Measurements from ENCODE around the gene ACTMAP. TPM values are rescaled to one million over a fixed set of nuclear protein-coding genes. Genes with fewer than 3 reads are reported as not detected.
"Not testable (repeated sequence)": the region's sequence is repeated elsewhere in the genome, so short reads cannot be mapped to it uniquely, and the experiment has no call there.

ACTMAP gene
- total and polyA plus RNA-seq, 5 experiments from 2014 or later: 2.5 to 7.1 (median 4.6) TPM

DNA sequence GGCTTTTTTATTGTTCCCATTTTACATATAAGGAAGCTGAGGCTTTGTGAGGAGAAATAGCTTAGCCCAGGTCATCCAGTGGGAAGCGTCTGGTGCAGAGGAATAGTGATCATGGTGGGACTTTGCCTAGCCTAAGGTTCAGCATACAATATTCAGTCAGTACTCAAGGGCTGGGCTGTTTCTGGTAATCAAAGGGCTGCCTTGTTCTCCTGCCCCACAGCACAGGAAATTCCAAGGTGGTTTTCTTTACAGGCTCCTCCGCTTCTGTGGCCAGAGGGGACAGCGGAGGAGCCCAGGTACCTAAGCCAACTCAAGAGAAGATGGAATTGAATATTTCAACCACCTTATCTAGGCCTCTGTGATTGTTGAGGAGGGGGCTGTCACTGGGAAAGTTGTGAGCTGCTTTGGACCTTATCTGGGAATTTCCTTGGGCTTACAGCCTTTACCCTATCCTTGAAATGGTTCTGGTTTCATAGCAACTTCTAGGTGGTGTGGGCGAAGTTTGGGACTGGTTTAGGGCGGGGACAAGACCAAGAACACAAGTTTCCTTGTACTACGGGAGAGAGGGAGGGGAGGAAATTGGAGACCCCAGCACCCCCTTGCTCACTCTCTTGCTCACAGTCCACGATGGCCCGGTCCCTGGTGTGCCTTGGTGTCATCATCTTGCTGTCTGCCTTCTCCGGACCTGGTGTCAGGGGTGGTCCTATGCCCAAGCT, 24.8 kb upstream of the ACTMAP start, which contains the start of gene MIA:
Gene MIA, plus strand, starts transcription at position 606 of the 716 bp plus-strand sequence. Its CDS starts 22 bp downstream, at position 628.
- Mint-ChIP-seq H3K9me3 (peaks cover 0 to 4% (median 0%) of the 10 kb centered on the region in 9 donors), H3K4me1 (peaks cover 19 to 45% (median 41%) of the 10 kb centered on the region in 4 donors), H3K27ac (peak within 1 kb of the TSS in 7 of 10 donors; percentile 58 to 99 (median 80)), H3K36me3 (peaks cover 3 to 9% (median 6%) of the 10 kb centered on the region in 3 donors), H3K27me3 (peaks cover 0 to 2% (median 0%) of the 10 kb centered on the region in 5 donors), H3K4me3 (peak within 1 kb of the TSS in 3 of 10 donors; percentile 19 to 44 (median 40))
- POLR2A ChIA-PET: interaction anchor here (1.2 to 6.4 kb wide), 2 partner anchors 15 to 26 kb away, joined by 3 to 301 read pairs; partner anchors contain the start of gene EGLN2
- ATAC-seq: no peak
- DNase-seq: no peak

DNA sequence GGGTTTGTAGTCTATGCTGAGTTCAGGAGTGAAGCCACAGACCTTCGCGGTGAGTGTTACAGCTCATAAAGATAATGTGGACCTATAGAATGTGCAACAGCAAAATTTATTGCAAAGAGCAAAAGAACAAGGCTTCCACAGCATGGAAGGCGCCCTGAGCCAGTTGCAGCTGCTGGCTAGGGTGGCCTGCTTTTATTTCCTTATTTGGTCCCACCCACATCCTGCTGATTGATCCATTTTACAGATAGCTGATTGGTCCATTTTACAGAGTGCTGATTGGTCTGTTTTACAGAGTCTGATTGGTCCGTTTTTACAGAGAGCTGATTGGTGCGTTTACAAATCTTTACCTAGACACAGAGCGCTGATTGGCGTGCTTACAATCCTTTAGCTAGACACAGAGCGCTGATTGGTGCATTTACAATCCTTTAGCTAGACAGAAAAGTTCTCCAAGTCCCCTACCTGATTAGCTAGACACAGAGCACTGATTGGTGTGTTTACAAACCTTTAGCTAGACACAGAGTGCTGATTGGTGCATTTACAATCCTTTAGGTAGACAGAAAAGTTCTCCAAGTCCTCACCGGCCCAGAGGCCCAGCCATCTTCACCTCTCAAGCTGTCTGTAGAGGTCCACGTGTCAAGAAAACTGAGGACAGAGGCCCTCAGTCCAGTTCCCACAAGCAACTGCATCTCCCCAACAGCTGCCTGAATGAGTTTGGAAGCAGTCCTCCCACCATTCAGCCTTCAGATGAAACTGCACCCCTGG, 21.0 kb upstream of the ACTMAP start:
- ATAC-seq: peak; percentile 46 to 74
- peak in 2 of 10 donors; percentile 41 to 52 for DNase-seq
- POLR2A ChIA-PET: interaction anchor here (0.5 to 1.6 kb wide), 6 partner anchors 11 to 373 kb away, joined by 3 to 5 read pairs (median 4); partner anchors contain the start of gene ACTMAP
- H3K4me3 Mint-ChIP-seq: peak overlapping the region in 3 of 10 donors; percentile 16 to 41 (median 26)
- peaks cover 3 to 17% (median 6%) of the 10 kb centered on the region in 3 donors for H3K36me3 Mint-ChIP-seq
- H3K27ac Mint-ChIP-seq: peak overlapping the region; percentile 24 to 86 (median 51)
- H3K9me3 Mint-ChIP-seq, H3K27me3 Mint-ChIP-seq: not testable (repeated sequence)
- peaks cover 8 to 28% (median 14%) of the 10 kb centered on the region in 4 donors for H3K4me1 Mint-ChIP-seq

DNA sequence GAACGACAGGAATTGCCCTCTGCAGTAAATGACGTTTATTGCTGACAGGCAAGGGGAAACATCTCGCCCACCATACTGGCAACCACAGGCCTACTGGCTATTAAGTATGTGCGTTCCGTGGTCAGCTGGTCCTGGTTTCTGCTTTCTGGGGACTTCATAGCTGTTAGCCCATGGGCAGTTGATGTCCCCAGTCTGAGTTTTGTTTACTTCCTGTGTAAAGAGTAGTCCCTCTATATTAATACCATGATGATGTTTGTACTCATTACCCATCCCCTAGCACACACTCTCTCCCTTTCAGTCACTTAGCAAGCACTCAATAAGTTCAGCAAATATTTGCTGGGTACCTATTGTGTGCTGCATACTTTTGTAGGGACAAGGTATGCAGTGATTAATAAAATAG, 18.6 kb upstream of the ACTMAP start:
- no peak overlapping the region for H3K4me3 Mint-ChIP-seq
- POLR2A ChIA-PET: interaction anchor here (1.4 kb wide), 1 partner anchor 9 kb away, joined by 4 read pairs; the partner anchor contains the start of gene RAB4B
- H3K27ac Mint-ChIP-seq: peak overlapping the region in 3 of 10 donors; percentile 31 to 70 (median 49)
- DNase-seq: no peak
- ATAC-seq: no peak
- H3K36me3 Mint-ChIP-seq: peaks cover 9 to 40% (median 17%) of the 10 kb centered on the region in 3 donors
- H3K27me3 Mint-ChIP-seq: no peaks in the 10 kb centered on the region
- peaks cover 18 to 48% (median 34%) of the 10 kb centered on the region in 4 donors for H3K4me1 Mint-ChIP-seq
- peaks cover 0 to 4% (median 0%) of the 10 kb centered on the region in 9 donors for H3K9me3 Mint-ChIP-seq

GRCh38 chr19:40766385-40766784, 16.1 kb upstream of the ACTMAP start:
- ATAC-seq, H3K27me3 Mint-ChIP-seq, H3K9me3 Mint-ChIP-seq, DNase-seq: not testable (repeated sequence)
- peaks cover 36 to 67% (median 54%) of the 10 kb centered on the region in 4 donors for H3K4me1 Mint-ChIP-seq
- peak overlapping the region in 3 of 10 donors; percentile 19 to 43 (median 41) for H3K27ac Mint-ChIP-seq
- peak overlapping the region in 1 of 10 donors; percentile 43 for H3K4me3 Mint-ChIP-seq
- H3K36me3 Mint-ChIP-seq: peaks cover 20 to 64% (median 37%) of the 10 kb centered on the region in 3 donors
- POLR2A ChIA-PET: interaction anchor here (0.6 to 2.3 kb wide), 5 partner anchors 11 to 497 kb away, joined by 3 to 8 read pairs (median 7); partner anchors contain the start of genes ACTMAP, RAB4B and SNRPA

DNA sequence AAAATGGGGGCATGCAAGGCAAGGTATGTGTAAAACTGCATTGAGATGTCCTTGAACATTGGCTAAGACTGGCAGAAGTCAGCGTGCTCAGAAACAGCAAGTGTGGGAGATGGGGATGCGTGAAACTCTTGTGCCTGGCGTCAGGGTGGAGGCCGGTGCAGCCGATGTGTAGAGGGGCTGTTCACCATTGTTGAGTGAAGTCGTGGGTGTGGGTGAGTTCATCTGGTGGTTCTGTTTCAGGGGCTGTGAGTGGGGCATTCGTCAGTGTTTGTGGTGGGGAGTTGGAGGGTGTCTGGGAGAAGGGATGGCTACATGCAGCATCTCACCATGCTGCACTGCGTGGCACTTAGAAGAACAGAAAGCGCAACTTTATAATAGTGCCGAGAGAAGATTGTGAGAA, 13.7 kb upstream of the ACTMAP start:
- POLR2A ChIA-PET: interaction anchor here (1.3 kb wide), 2 partner anchors 55 to 101 kb away, joined by 3 to 4 read pairs; no protein-coding TSS in a partner anchor
- no peak for ATAC-seq
- Mint-ChIP-seq H3K9me3 (no peaks in the 10 kb centered on the region), H3K27ac (peak overlapping the region; percentile 75 to 93 (median 89)), H3K4me1 (peaks cover 31 to 64% (median 49%) of the 10 kb centered on the region in 4 donors), H3K36me3 (peaks cover 14 to 81% (median 40%) of the 10 kb centered on the region in 3 donors), H3K4me3 (peak overlapping the region in 8 of 10 donors; percentile 7 to 65 (median 42)), H3K27me3 (no peaks in the 10 kb centered on the region)
- no peak for DNase-seq

DNA sequence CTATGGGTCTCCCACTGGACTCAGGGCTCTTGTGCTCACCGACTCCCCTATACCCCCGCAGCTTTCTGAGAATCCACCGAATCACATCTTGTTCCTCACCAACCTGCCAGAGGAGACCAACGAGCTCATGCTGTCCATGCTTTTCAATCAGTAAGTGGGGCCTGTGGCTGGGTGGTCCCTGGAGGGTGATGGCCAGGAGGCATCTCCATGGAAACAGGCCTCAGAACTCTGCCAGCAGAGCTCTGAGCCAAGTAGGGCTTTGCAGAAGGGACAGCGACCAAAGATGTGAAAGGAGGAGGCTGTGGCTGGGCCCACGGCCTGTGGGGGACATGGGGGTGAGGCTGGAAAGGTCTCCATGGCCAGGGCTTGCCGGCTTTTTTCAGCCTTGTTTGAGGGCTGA, 13.2 kb upstream of the ACTMAP start:
- H3K36me3 Mint-ChIP-seq: peaks cover 14 to 84% (median 40%) of the 10 kb centered on the region in 3 donors
- H3K4me1 Mint-ChIP-seq: peaks cover 31 to 63% (median 50%) of the 10 kb centered on the region in 4 donors
- no peaks in the 10 kb centered on the region for H3K9me3 Mint-ChIP-seq
- H3K4me3 Mint-ChIP-seq: peak overlapping the region in 6 of 10 donors; percentile 32 to 58 (median 44)
- POLR2A ChIA-PET: interaction anchor here (0.9 to 1.5 kb wide), 4 partner anchors 14 to 101 kb away, joined by 3 to 6 read pairs (median 4); partner anchors contain the start of genes EGLN2 and RAB4B
- peak overlapping the region; percentile 75 to 93 (median 88) for H3K27ac Mint-ChIP-seq
- DNase-seq (no peak), ATAC-seq (no peak)
- H3K27me3 Mint-ChIP-seq: no peaks in the 10 kb centered on the region

- DNase-seq (peak in 1 of 10 donors; percentile 23), ATAC-seq (peak; percentile 38 to 60)
- Mint-ChIP-seq H3K4me3 (peak overlapping the region in 8 of 10 donors; percentile 27 to 58 (median 49)), H3K36me3 (peaks cover 14 to 89% (median 45%) of the 10 kb centered on the region in 3 donors), H3K27ac (peak overlapping the region; percentile 75 to 93 (median 88)), H3K9me3 (no peaks in the 10 kb centered on the region), H3K4me1 (peaks cover 34 to 69% (median 55%) of the 10 kb centered on the region in 4 donors), H3K27me3 (no peaks in the 10 kb centered on the region)
- POLR2A ChIA-PET: interaction anchor here (0.9 to 1.5 kb wide), 4 partner anchors 15 to 100 kb away, joined by 3 to 6 read pairs (median 4); partner anchors contain the start of genes EGLN2 and RAB4B
Observed at GRCh38 chr19:40762754-40763470, 12.6 kb upstream of the ACTMAP start.

GRCh38 chr19:40759352-40759751, 9.1 kb upstream of the ACTMAP start:
- Mint-ChIP-seq H3K27ac (peak overlapping the region in 2 of 10 donors; percentile 51 to 68), H3K36me3 (peaks cover 14 to 88% (median 36%) of the 10 kb centered on the region in 3 donors), H3K9me3 (no peaks in the 10 kb centered on the region), H3K4me1 (peaks cover 38 to 80% (median 69%) of the 10 kb centered on the region in 4 donors), H3K4me3 (no peak overlapping the region), H3K27me3 (no peaks in the 10 kb centered on the region)
- ATAC-seq (no peak), DNase-seq (no peak)
- POLR2A ChIA-PET: interaction anchor here (1.3 kb wide), 1 partner anchor 19 kb away, joined by 3 read pairs; the partner anchor contains the start of gene RAB4B

- ATAC-seq: no peak
- Mint-ChIP-seq H3K4me1 (peaks cover 33 to 78% (median 65%) of the 10 kb centered on the region in 4 donors), H3K9me3 (no peaks in the 10 kb centered on the region), H3K4me3 (peak overlapping the region in 2 of 10 donors; percentile 37 to 41), H3K27ac (peak overlapping the region in 6 of 10 donors; percentile 21 to 70 (median 48)), H3K27me3 (no peaks in the 10 kb centered on the region), H3K36me3 (peaks cover 9 to 79% (median 28%) of the 10 kb centered on the region in 3 donors)
- DNase-seq: no peak
- POLR2A ChIA-PET: interaction anchor here (0.6 to 3.0 kb wide), 3 partner anchors 9 to 44 kb away, joined by 3 to 22 read pairs (median 7); partner anchors contain the start of gene RAB4B
Observed at GRCh38 chr19:40758491-40758890, 8.2 kb upstream of the ACTMAP start.

DNA sequence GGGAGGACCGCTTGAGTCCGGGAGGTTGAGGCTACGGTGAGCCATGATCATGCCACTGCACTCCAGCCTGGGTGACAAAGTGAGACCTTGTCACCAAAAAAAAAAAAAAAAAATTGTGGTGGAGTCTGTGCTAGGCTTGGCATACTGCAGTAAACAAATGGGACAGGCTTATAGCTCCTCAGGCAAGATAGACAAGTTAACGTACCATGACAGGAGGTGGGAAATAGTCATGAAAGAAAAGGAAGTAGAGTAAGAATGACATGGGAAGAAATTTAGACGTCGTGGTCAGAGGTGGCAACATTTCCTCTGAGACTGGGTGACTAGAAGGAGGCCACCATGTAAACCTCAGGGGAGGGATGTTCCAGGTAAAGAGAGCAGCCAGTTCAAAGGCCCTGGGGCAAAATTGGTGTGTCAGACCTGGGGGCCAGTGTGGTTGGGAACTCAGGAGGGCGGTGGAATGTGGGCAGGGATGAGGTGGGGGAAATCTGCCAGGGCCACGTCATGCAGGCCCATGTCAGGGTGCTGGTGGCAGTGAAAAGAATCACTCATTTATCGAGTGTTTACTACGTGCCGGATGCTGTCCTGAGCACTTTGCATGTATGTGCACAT, 6.3 kb upstream of the ACTMAP start:
- Mint-ChIP-seq H3K27ac (peak overlapping the region; percentile 21 to 91 (median 70)), H3K4me1 (peaks cover 23 to 75% (median 63%) of the 10 kb centered on the region in 4 donors), H3K9me3 (no peaks in the 10 kb centered on the region), H3K4me3 (peak overlapping the region; percentile 16 to 91 (median 60)), H3K36me3 (peaks cover 2 to 72% (median 15%) of the 10 kb centered on the region in 3 donors), H3K27me3 (no peaks in the 10 kb centered on the region)
- DNase-seq (peak in 2 of 10 donors; percentile 5 to 33), ATAC-seq (peak in 1 of 2 donors; percentile 55)
- POLR2A ChIA-PET: interaction anchor here (0.7 to 3.4 kb wide), 4 partner anchors 15 to 42 kb away, joined by 3 to 22 read pairs (median 10); partner anchors contain the start of genes EGLN2 and RAB4B

Data from naive thymus-derived CD8-positive, alpha-beta T cell (primary cell).